Endometrial microvascular endothelial cells (primary cell): Measurements from ENCODE around the gene NLGN4X. TPM values are rescaled to one million over a fixed set of nuclear protein-coding genes. Genes with fewer than 3 reads are reported as not detected.

Experiments
- in situ Hi-C: cut with HindIII; loops from 2 replicates; pipeline ENCODE4 v1.10.0; 2017; ENCODE audit warnings: low sequenced_read_pairs, low pct_unique_long_range_greater_than_20kb; ENCODE audit errors: inconsistent ontology term
- total RNA-seq: library from RNA; depleted of rRNA; stranded (reverse); fragments of >200 nt; gene quantifications from one replicate; pipeline ENCODE4 v1.2.3, GENCODE V29; 2015; ENCODE audit errors: inconsistent ontology term

NLGN4X gene
- total RNA-seq, 1 donor from 2014 or later: not detected

DNA sequence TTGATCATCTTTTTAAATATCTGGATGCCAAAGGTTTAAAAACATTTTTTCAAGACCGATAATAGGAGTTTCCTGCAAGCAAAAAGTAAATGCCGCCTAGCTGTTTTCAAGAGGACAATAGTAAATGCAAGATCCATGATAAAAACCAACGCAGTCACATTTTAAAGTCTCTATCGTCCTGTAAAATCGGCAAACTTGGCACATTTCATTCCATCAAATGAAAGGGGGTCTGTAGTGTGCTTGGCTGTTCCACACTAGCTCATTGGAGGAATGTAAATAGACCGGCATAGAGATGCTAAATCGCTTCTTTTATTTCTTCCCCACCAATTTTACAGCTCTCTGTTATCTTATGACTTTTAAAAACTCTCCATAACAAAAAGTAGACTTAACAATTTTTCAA, 202.2 kb downstream of the NLGN4X start:
- in situ Hi-C loops: no loop called here

DNA sequence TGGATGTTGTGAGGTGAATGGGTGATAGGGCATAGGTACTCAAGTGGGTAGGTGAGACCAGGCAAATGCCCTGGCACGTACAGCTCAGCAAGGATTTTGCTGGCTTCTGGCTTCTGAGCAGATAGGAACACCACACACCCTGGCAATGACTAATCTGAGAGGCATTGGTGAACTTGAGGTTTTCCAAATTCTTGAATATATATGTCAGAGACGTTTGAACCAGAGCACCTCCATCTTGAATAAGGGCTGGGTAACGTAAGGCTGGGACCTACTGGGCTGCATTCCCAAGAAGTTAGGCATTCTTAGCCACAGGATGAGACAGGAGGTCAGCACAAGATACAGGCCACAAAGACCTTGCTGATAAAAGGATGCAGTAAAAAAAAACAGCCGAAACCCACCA, 204.5 kb downstream of the NLGN4X start:
- in situ Hi-C loops: no loop called here

DNA sequence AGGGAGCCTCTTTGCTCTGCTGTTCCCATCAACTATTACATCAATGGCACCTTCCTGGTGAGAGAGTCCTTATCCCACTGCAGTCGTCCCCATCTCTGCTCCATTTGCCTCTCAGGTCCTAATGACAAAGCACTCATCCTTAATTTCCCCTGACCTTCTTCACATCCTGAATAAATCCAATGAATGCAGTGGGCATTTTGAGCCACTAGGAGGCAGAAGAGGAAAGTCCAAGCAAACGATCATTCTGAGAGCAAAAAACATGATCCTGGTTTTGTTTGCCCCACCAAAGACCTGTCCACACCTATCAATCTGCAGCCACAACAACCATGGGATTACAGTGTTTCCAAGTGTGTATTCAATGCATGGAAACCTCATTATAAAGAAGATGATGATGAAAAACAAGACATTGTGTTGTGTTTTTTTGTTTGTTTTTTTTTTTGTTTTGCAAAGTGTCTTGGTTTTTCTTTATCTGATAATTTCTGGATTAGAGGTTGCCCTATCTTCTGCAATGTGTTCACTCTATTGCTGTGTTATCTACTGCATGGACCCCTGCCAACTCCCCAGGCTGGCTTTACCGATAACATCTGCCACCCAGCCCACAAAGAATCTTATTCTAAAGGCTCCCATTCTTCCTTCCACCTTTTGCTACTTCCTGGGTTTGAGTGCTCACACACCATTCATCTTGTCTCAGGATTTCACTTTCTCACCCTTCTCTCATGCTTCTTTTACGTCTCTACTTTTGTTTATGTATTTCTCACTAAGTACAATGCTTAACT, 207.2 kb downstream of the NLGN4X start:
- in situ Hi-C loops: no loop called here

DNA sequence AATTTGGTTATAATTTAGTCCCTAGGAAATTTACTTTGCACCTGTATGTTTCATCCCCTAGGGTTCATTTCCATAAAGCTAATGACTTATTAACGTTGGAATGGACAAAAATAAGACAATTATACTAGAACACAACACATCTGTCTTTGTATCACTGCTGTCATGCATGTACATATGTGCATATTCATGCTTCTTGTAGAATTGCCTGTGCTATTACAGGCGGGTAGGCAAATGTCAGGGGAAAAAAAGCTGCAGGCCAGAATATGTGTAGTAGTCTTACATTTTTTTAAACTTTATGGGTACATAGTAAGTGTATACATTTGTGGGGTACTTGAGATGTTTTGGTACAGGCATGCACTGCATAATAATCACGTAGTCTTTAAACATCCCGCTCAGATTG, 209.6 kb downstream of the NLGN4X start:
- in situ Hi-C loops: no loop called here

DNA sequence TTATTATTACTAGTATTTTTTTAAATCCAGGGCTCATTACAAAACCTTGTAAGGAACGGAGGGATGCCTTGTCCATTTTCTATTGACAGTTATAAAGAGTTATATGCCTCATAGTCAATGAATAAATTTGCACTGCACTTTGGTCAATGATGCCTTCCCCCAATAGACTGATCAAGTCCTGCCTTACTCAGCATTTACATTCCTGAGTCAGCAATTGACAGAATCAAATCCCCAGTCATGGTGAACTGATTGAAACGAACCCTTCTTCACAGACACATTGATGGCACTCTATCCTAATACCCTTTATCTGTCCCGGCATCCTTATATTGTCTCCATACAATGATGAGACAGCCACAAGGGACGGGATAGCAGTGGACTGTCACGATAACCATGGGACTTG, 213.2 kb downstream of the NLGN4X start:
- in situ Hi-C loops: no loop called here

DNA sequence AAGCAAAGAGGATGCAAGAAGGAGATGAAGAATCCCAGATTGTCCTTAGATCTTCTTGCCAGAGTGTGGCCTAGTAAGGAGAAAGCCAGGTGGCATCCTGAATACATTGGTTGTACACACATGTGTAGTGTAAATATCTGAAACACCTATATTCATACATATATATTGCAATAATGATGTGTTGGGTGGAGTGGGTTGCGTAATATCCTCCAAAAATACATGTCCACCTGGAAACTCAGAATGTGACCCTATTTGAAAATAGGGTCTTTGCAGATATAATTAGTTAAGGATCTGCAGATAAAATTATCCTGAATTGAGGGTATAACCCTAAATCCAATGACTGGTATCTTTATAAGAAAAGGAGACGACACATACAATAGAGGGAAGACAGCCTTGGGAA, 216.3 kb downstream of the NLGN4X start:
- in situ Hi-C loops: no loop called here

DNA sequence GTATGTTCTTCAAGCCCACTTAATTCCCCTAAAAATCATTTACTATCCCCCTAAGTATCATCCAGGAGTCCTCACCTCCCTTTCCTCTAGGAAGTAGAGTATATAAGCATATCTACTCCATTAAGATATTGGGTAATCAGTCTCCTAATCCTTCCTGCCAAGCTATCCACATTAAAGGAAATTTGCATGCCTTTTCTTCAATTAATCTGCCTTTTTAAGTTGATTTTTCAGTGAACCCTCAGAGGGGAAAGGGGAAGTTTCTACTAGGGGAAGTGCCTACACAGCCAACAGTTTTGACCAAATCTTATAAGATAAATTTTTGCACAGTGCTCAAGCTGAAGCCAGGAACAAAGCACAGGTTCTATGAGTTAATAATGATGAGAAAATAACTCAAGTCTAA, 222.8 kb downstream of the NLGN4X start:
- in situ Hi-C loops: no loop called here

DNA sequence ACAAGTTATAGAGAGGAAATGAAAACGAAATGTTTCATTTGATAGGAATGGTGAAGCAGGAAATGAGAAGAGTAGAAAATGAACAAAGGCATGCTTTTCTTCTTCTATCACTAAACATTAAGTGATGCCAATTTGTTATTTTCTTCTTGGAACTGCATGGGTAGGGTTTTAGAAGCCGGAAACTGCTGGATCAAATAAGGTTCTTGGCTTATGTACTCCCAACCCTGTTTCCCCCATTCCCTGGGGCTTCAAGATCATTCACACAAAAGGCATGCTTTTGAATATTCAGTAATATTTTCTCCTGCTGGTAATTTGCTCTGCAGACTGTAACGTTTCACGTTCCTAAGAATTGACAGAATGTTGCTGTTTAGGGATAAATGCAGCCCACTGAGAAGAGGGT, 224.1 kb downstream of the NLGN4X start:
- in situ Hi-C loops: no loop called here

DNA sequence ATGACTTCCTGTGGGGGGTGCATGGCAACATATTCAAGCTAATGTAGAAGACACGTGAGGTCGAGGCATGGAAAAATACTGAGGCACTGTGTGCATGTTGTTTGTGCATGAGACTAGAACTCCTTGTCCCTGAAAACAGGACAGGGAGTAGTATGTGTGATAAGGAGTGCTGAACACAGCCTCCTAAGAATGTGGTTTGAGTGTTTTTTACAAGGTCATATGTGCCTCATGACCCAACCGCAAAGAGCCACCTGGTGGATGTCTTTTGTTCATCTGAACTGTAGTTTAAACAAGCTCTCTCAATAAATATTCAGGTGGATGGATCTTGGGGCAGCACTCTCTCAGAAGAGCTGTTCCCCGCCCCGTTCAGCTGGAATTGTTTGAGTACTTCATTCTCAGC, 226.6 kb downstream of the NLGN4X start:
- in situ Hi-C loops: no loop called here

DNA sequence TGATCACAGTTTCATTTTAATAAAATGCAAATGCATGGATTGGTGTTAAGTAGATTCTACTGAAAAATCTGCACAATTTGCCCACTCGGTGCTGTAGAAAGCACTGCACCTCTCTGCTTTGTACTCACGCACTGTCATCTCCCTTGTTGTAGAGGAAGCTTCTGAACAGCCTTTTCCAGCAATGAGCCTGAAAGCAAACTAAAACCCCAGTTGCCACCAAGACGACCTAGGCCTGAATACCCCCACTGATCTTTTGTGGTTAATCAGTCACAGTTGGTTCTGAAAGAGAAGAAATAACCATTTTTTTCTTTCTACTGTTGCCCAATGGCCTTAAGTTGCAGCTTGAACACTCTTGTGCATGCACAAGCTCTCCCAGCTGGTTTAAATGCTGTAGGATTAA, 229.8 kb downstream of the NLGN4X start:
- in situ Hi-C loops: no loop called here

DNA sequence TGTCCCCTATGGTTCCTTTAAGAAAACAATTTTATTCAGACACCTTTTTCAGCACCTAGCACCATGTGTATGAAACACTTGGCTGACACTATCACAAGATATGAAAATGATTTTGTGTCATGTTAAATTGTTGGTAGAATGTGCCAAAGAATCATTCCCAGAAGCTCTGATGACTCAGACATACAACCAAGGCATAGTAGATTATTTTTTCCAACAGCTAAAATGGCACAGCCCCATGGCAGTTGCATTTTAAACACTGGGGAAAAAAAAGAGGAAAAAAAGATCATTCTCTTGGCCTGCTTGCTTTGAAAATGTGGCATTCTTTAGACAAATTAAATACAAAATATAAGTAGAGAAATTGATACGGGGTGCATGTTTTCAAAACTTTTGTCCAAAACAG, 230.2 kb downstream of the NLGN4X start:
- in situ Hi-C loops: no loop called here

DNA sequence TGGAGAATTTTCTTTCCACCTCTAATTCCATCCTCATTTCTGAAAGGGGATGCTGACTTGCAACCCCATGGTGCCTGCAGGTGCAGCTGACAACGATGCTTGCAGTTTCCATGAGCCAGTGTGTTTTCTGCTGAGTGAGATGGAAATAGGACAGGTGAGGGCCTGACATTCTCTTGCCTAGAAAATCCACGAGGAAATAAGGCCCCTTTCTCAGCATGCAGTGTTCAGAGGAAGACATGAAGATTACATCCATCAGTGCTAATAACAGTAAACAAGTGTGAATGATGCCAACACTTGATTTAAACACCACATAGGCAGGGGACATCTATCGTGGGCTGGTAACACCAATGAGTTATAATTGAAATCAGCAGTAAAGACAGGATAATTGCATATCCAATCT, 237.3 kb downstream of the NLGN4X start:
- in situ Hi-C loops: no loop called here

DNA sequence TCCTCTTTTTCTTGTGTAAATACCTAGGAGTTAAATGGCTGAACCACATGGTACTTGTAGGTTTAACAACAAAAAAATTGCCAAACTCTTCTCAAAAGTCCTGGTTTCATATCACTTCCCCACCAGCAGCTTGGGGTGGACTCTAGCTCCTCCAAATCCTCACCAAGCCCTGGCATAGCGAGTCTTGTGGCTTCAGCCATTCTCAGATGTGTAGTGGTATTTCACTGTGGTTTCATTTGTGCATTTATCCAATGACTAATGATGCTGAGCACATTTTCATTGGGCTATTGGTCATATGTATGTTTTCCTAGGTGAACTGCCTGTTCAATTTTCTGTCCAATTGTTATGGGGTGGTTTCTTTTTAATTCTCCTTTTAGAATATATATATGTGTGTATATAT, 249.3 kb downstream of the NLGN4X start:
- in situ Hi-C loops: no loop called here

DNA sequence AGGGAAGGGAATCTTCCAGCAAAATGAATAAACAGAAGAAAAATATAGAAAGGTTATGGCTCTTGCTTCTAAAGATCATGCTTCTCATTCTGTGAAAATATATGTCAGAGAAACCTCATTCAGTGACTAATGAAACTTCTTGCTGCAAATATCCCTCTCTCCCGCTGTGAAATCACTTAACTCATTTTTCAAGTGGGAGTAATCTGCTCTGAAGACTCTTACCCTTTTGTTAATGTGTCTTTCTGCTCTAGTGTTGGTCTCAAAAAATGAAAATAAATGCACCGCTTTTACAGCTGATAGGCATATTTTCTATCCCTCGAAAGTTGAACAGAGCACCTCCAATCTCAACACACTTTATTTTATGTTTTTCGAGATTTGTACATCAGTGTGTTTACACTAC, 252.3 kb downstream of the NLGN4X start:
- in situ Hi-C loops: no loop called here

DNA sequence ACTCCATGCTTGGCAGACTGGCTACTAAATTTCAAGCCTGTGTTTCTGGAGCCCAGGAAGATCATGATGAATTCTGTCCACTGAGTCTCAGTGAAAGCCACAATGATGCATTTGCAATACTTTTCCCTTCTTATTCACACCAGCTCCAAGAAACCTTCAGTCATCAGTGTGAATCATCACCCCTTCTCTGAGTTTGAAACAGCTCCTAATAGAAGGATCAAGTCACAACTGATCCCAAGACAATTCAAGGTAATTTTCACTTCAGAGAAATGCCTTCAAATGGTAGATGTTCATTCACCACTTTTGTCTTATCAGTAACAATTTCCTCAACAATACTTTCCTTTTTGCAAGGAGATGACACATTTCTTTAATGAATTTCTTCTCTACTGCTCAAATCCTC, 257.4 kb downstream of the NLGN4X start:
- in situ Hi-C loops: no loop called here

DNA sequence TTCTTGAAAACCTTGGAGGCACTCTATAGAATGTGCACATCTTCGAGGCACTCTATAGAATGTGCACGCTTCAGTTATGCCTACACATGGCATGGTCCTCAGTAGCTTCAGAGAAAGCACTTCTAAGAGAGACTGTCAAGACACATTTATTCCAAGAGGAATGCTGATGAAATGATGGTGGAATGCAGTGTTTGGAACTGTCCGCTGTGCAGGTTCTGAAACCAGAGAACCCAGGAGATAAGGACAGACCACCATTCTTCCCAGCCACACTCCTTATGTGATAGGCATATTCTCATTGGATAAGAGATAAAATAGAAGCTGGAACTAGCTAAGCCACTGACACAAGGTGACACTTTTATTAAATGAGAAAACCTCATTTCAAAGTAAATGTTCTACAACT, 263.3 kb downstream of the NLGN4X start:
- in situ Hi-C loops: no loop called here

DNA sequence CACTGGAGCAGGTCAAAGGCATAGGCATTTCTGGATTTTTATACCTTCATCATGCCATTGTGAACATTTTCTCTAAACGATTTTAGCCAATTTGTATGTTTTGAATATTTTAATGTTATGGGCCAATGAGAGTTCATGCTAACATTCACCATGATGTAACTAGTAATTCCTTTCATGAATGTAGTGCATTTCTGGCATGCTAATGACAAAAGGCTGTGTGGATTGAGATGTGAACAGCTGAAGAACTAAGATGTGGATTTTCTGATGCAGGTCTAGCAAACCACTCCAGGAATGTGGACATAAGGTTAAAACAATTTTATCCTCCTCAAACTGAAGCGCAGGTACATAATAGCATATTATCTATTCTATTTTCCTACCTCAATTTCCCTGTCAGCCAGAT, 269.4 kb downstream of the NLGN4X start:
- in situ Hi-C loops: no loop called here

DNA sequence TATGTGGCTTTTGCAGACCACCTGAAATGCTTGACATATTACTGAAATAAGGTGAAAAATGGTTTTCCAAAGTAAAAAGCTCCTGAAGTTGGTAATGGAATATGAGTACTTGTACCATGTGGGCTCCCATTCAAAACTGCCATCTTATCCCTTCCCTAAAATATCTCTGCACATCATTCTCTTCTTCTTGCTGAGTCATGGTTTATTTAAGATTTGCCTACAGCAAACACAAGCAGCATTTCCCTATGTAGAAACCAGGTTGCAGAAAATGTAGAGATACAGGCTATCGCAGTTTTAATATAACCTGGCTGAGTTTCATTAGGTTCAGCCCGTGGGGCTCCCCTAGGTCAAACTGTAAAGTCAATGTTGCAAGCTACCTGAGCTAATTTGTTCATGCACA, 270.1 kb downstream of the NLGN4X start:
- in situ Hi-C loops: no loop called here

DNA sequence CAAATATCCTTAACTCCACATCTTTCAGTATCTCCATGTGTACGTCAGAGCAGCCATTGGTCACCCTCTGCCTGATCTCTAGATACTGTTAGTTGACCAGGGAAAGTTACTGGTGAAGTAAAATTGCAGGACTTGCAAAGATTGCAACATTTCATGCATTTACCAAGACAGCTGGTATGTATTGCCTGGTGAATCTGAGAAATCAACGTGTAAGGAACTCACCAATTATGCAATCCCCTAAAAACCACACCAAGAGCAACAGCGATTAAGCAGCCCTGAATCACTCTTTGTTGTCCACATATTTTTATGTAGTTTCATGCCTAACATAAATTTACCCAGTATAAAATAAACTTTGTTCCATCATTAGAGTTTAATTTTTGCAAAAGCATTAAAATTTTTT, 271.2 kb downstream of the NLGN4X start:
- in situ Hi-C loops: no loop called here

DNA sequence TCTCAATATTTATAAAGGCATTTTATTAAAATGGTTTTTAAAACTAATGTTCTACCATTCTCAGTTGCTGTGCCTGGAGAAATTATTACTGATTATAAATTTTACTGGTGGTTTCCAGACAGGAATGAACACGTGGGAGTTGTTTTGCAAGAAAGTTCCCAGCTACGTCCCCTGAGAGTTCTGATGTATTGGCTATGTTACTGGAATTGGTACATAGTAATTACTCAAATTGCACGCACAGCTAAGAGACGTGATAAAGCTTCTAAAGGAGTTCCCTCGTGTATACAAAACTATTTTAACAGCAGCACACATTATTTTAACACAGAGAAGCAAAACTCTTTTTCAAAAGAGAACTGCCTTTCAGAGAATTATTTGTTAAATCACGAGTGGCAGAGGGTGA, 292.2 kb downstream of the NLGN4X start:
- in situ Hi-C loops: no loop called here

DNA sequence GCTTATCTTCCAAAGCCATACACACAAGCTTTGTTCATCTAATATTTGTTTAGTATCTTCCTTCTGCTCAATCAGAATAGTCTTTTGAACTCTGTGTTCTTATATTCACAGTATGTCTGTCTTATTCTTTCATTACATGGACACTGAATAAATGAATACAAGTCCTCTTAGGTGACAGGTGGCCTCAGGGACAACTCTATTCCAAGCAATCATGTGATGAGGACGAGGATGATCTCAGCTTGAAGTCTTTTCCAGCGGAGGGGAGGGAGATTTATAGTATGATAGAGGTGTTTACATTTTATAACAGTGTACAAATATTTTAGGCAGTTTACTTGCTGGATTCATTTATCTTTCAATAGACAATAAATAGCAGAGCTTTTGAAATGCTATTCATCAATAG, 300.4 kb downstream of the NLGN4X start:
- in situ Hi-C loops: no loop called here
